Suprapubic skin (tissue), 3 donors: ENCODE data around the gene GALNT9.

ENCODE experiments used
- POLR2A ChIP-seq, 2 donors: fragments of 450-650 bp; IDR thresholded peaks; one replicate each; pipeline ENCODE4 v1.6.1; 2017; ENCODE audit warnings: antibody characterized with exemption in 2 of 2, mild to moderate bottlenecking in 2 of 2, moderate library complexity in 2 of 2
- TF ChIP-seq, protein P1 (sequence below), 2 donors: fragments of 200-600 bp in 1 of 2; fragments of 450-650 bp in 1 of 2; sonication (generic) in 1 of 2; IDR thresholded peaks; one replicate each; pipeline ENCODE4 v1.5.1; 2016 to 2019; ENCODE audit warnings: antibody characterized with exemption in 2 of 2, mild to moderate bottlenecking in 1 of 2, moderate library complexity in 1 of 2

DNA sequence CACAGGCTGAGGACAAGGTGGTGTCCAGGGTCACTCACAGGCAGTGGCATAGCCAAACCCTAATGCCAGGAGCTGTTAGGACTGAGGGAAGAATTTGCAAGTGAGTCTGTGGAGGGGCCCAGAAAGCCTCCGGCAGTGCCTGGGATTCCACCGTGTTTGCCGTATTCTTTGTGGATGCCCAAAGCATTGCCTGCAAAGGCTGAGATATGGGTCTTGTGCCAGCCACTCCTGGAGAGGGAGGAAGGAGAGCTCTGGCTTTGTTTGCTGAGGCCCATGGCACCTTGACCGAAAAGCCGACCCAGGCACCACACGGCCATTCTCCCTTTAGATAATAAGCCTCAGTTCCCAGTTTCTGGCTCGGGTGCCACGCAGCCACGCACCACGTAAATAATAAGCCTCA, 35.8 kb upstream of the GALNT9 start:
- TF ChIP-seq, protein P1, sequence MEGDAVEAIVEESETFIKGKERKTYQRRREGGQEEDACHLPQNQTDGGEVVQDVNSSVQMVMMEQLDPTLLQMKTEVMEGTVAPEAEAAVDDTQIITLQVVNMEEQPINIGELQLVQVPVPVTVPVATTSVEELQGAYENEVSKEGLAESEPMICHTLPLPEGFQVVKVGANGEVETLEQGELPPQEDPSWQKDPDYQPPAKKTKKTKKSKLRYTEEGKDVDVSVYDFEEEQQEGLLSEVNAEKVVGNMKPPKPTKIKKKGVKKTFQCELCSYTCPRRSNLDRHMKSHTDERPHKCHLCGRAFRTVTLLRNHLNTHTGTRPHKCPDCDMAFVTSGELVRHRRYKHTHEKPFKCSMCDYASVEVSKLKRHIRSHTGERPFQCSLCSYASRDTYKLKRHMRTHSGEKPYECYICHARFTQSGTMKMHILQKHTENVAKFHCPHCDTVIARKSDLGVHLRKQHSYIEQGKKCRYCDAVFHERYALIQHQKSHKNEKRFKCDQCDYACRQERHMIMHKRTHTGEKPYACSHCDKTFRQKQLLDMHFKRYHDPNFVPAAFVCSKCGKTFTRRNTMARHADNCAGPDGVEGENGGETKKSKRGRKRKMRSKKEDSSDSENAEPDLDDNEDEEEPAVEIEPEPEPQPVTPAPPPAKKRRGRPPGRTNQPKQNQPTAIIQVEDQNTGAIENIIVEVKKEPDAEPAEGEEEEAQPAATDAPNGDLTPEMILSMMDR (IDR thresholded peaks at IDR 0.05), result no peak
- no peak for TF ChIP-seq POLR2A (IDR thresholded peaks at IDR 0.05)
